ENCODE measurements around the gene DRG2.

The DRG2 gene

DNA sequence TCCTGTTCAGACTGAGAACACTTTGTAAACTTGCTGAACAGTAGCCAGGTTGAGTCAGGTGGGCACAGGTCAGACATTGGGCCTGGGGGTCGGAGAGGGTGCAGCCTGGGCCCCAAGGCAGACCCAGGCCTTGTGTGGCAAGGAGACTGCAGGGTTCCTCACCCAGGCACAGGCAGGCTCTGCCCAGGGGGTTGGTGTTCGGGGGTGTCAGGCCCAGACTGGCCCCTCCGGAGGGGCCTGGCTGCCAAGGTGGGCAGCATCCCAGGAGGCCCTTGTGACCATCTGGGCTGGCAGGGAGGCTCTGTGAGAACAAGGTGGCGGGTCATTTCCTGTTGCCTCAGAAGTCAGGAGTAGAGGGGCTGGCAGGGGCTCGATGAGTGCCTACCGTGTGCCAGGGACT lies 20.2 kb downstream of the DRG2 start:
- H3K4me1 ChIP-seq (ENCODE audit: insufficient read depth, poor library complexity, severe bottlenecking): no peaks in the 10 kb centered on the region
- H3K9me3 ChIP-seq (ENCODE audit: severe bottlenecking): no peaks in the 10 kb centered on the region
- no peaks in the 10 kb centered on the region for H3K36me3 ChIP-seq (ENCODE audit: low read depth)
- no peak for ATAC-seq (ENCODE audit: low read depth)
- no peak for DNase-seq (ENCODE audit: low spot score)
- H3K27me3 ChIP-seq (ENCODE audit: insufficient read depth, poor library complexity, severe bottlenecking): no peaks in the 10 kb centered on the region
- TF ChIP-seq, protein P1, sequence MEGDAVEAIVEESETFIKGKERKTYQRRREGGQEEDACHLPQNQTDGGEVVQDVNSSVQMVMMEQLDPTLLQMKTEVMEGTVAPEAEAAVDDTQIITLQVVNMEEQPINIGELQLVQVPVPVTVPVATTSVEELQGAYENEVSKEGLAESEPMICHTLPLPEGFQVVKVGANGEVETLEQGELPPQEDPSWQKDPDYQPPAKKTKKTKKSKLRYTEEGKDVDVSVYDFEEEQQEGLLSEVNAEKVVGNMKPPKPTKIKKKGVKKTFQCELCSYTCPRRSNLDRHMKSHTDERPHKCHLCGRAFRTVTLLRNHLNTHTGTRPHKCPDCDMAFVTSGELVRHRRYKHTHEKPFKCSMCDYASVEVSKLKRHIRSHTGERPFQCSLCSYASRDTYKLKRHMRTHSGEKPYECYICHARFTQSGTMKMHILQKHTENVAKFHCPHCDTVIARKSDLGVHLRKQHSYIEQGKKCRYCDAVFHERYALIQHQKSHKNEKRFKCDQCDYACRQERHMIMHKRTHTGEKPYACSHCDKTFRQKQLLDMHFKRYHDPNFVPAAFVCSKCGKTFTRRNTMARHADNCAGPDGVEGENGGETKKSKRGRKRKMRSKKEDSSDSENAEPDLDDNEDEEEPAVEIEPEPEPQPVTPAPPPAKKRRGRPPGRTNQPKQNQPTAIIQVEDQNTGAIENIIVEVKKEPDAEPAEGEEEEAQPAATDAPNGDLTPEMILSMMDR (IDR thresholded peaks at IDR 0.05; ENCODE audit: poor library complexity, severe bottlenecking): no peak
- H3K4me3 ChIP-seq (ENCODE audit: severe bottlenecking): no peak overlapping the region
- H3K27ac ChIP-seq (ENCODE audit: poor library complexity, severe bottlenecking): no peak overlapping the region

DNA sequence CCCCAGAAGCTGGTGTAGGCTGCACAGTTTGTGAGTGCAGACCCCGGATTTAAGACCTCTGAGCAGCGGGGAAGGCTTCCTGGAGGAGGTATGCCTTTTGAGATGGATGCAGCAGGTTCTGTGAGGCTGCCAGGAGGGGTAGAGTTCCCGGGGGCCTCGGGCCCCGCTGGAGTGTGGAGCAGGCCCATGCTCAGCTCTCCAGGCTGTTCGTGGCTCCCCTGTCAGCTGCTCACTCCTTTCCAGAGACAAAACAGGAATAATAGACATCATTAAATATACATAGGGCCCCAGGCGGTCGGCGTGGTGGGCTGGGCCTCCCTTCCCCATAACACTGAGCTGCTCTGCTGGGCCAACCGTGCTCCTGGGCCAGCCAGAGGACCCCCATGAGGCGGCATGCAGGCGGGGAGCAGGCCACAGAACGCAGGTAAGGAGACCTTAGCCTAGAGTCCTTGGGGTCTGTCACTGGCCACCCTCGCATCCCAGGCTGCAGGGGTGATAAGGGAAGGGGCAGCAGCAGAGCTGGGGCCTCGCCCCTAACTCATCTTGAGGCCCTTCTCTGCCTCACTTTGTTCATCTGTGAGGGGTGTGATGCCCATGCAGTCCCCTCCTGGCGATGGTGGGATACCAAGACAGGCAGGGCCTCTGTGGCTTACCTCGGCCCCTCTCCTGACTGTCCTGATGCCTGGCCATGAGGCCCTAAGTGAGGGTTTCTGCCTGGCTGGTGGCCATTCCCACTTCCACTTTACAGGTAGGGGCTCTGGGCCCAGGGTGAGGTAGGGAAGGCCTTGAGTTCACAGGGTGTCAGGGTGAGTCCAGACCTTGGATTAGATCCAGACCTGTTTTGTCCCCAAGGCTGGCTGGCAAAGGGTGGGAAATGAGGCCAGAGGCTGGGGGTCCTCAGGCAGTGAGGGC lies 20.9 kb downstream of the DRG2 start, which contains the start of gene MYO15A:
Gene MYO15A (plus strand): TSS at position 356 of the 912 bp plus-strand sequence. CDS start 10,045 bp downstream, outside the sequence.
- TF ChIP-seq, protein P1 (IDR thresholded peaks at IDR 0.05; ENCODE audit: poor library complexity, severe bottlenecking): no peak
- Histone ChIP-seq H3K9me3 (ENCODE audit: severe bottlenecking) (no peaks in the 10 kb centered on the region), H3K27ac (ENCODE audit: poor library complexity, severe bottlenecking) (no peak within 1 kb of the TSS), H3K27me3 (ENCODE audit: insufficient read depth, poor library complexity, severe bottlenecking) (no peaks in the 10 kb centered on the region), H3K36me3 (ENCODE audit: low read depth) (no peaks in the 10 kb centered on the region), H3K4me1 (ENCODE audit: insufficient read depth, poor library complexity, severe bottlenecking) (no peaks in the 10 kb centered on the region), H3K4me3 (ENCODE audit: severe bottlenecking) (no peak within 1 kb of the TSS)
- no peak for DNase-seq (ENCODE audit: low spot score)
- ATAC-seq (ENCODE audit: low read depth): no peak

DNA sequence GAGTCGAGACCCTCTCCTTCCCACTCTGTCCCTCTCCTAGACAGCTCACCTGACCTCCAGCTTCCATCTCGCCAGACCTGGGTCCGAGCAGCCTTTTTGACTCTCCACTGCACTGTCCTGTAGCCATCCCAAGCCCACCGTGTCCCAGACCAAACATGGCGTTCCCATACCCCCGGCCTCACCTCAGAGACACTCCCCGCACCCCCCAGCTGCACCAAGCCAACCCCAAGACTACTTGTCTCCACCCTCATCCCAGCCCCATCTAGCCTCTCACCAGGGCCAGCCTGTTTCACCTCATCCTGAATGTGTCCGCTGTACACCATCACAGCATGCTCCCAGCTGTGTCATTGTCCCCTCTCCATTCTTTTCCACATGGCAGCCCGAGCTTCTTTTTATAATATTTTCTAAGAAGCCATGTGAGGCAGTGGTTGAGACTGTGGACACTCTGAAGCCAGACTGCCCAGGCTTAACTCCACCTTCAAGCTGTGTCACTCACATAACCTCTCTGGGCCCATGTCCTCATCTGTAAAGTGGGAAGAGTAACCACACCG lies 22.3 kb downstream of the DRG2 start:
- DNase-seq (ENCODE audit: low spot score): peak; percentile 60
- H3K9me3 ChIP-seq (ENCODE audit: severe bottlenecking): no peaks in the 10 kb centered on the region
- TF ChIP-seq, protein P1 (IDR thresholded peaks at IDR 0.05; ENCODE audit: poor library complexity, severe bottlenecking): no peak
- H3K4me1 ChIP-seq (ENCODE audit: insufficient read depth, poor library complexity, severe bottlenecking): no peaks in the 10 kb centered on the region
- H3K4me3 ChIP-seq (ENCODE audit: severe bottlenecking): no peak overlapping the region
- no peaks in the 10 kb centered on the region for H3K36me3 ChIP-seq (ENCODE audit: low read depth)
- H3K27ac ChIP-seq (ENCODE audit: poor library complexity, severe bottlenecking): no peak overlapping the region
- no peaks in the 10 kb centered on the region for H3K27me3 ChIP-seq (ENCODE audit: insufficient read depth, poor library complexity, severe bottlenecking)
- ATAC-seq (ENCODE audit: low read depth): no peak

DNA sequence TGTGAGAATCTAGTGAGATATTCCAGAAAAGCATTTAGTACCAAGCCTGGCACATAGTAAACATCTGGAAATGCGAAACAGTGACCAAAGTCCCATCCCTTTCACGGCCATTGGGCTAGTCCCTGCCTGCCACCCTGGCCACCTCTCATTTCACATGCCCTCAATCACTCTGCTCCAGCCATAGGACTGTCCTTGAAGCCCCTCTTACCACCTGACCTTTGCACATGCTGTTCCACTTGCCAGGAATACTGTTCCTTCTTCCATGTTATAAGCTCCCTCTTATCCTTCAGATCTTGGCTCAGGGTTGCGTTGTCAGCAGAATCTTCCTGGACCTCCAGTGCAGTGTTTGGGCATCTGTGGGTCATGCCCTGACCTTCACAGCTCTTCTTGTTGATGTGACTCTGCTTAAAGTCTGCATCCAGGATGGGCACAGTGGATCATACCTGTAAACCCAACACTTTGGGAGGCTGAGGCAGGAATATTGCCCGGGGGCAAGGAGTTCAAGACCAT lies 22.9 kb downstream of the DRG2 start:
- Histone ChIP-seq H3K27me3 (ENCODE audit: insufficient read depth, poor library complexity, severe bottlenecking) (no peaks in the 10 kb centered on the region), H3K4me1 (ENCODE audit: insufficient read depth, poor library complexity, severe bottlenecking) (no peaks in the 10 kb centered on the region), H3K9me3 (ENCODE audit: severe bottlenecking) (no peaks in the 10 kb centered on the region), H3K4me3 (ENCODE audit: severe bottlenecking) (no peak overlapping the region), H3K27ac (ENCODE audit: poor library complexity, severe bottlenecking) (no peak overlapping the region), H3K36me3 (ENCODE audit: low read depth) (no peaks in the 10 kb centered on the region)
- ATAC-seq (ENCODE audit: low read depth) (no peak), DNase-seq (ENCODE audit: low spot score) (no peak)
- TF ChIP-seq, protein P1 (IDR thresholded peaks at IDR 0.05; ENCODE audit: poor library complexity, severe bottlenecking): no peak

All from RWPE2 (cell line).